Measurements from ENCODE around the gene PDCD10.

The PDCD10 gene

GRCh38 chr3:167684388-167684993, 50.2 kb downstream of the PDCD10 start:
- in situ Hi-C loops (cut with MboI; ENCODE audit: low sequenced_read_pairs) = no loop called here

GRCh38 chr3:167679526-167679925, 55.2 kb downstream of the PDCD10 start:
- in situ Hi-C loops (cut with MboI; ENCODE audit: low sequenced_read_pairs) = no loop called here

- in situ Hi-C loops (cut with MboI; ENCODE audit: low sequenced_read_pairs) = no loop called here
Observed at GRCh38 chr3:167675848-167676247, 58.8 kb downstream of the PDCD10 start.

- in situ Hi-C loops (cut with MboI; ENCODE audit: low sequenced_read_pairs) = no loop called here
Observed at GRCh38 chr3:167673221-167673620, 61.5 kb downstream of the PDCD10 start.

GRCh38 chr3:167671878-167672427, 62.7 kb downstream of the PDCD10 start:
- in situ Hi-C loops (cut with MboI; ENCODE audit: low sequenced_read_pairs) = no loop called here

GRCh38 chr3:167669699-167670098, 65.0 kb downstream of the PDCD10 start:
- in situ Hi-C loops (cut with MboI; ENCODE audit: low sequenced_read_pairs) = no loop called here

- in situ Hi-C loops (cut with MboI; ENCODE audit: low sequenced_read_pairs) = no loop called here
Observed at GRCh38 chr3:167668651-167669050, 66.0 kb downstream of the PDCD10 start.

- in situ Hi-C loops (cut with MboI; ENCODE audit: low sequenced_read_pairs) = no loop called here
Observed at GRCh38 chr3:167666563-167666962, 68.1 kb downstream of the PDCD10 start.

- in situ Hi-C loops (cut with MboI; ENCODE audit: low sequenced_read_pairs) = no loop called here
Observed at GRCh38 chr3:167662919-167663400, 71.7 kb downstream of the PDCD10 start.

- in situ Hi-C loops (cut with MboI; ENCODE audit: low sequenced_read_pairs) = no loop called here
Observed at GRCh38 chr3:167657684-167658225, 76.9 kb downstream of the PDCD10 start.

GRCh38 chr3:167656821-167657220, 77.9 kb downstream of the PDCD10 start:
- in situ Hi-C loops (cut with MboI; ENCODE audit: low sequenced_read_pairs) = no loop called here

- in situ Hi-C loops (cut with MboI; ENCODE audit: low sequenced_read_pairs) = no loop called here
Observed at GRCh38 chr3:167653760-167654159, 80.9 kb downstream of the PDCD10 start, which contains the start of gene WDR49. Gene WDR49, minus strand, starts transcription at chr3:167653942. Its CDS starts 517 bp downstream, at chr3:167653425.

GRCh38 chr3:167653155-167653554, 81.5 kb downstream of the PDCD10 start:
- in situ Hi-C loops (cut with MboI; ENCODE audit: low sequenced_read_pairs) = no loop called here

GRCh38 chr3:167651826-167652225, 82.9 kb downstream of the PDCD10 start:
- in situ Hi-C loops (cut with MboI; ENCODE audit: low sequenced_read_pairs) = no loop called here

GRCh38 chr3:167650459-167650858, 84.2 kb downstream of the PDCD10 start:
- in situ Hi-C loops (cut with MboI; ENCODE audit: low sequenced_read_pairs) = no loop called here

GRCh38 chr3:167649746-167650145, 84.9 kb downstream of the PDCD10 start:
- in situ Hi-C loops (cut with MboI; ENCODE audit: low sequenced_read_pairs) = no loop called here

- in situ Hi-C loops (cut with MboI; ENCODE audit: low sequenced_read_pairs) = no loop called here
Observed at GRCh38 chr3:167644611-167645010, 90.1 kb downstream of the PDCD10 start.
